AG08396 (cell line): ENCODE data around the gene TNIP2.
A peak's percentile ranks its signal among the peaks of the same experiment; 100 is the strongest.

Experiments used
- DNase-seq: peaks from one replicate; pipeline ENCODE4 v3.0.0; 2012; ENCODE audit warnings: low spot score, mixed read lengths

The TNIP2 gene

GRCh38 chr4:2715426-2715825 is 40.7 kb downstream of the TNIP2 start:
- no peak for DNase-seq

DNA sequence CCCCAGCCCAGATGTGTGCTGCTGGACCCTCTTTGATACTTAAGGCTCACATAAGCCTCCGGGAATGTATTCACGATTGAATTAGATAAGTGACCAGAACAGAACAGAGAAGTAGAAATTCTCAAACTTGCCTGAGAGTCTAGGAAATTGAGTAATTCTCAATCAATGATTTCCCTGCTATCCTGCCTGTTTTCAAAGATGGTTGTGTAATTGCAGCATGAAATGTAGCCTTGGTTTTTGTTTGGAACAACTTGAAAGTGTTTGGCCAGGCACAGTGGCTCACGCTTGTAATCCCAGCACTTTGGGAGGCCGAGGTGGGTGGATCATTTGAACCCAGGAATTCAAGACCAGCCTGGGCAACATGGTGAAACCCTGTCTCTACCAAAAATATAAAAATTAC is 41.2 kb downstream of the TNIP2 start:
- DNase-seq, result no peak

DNA sequence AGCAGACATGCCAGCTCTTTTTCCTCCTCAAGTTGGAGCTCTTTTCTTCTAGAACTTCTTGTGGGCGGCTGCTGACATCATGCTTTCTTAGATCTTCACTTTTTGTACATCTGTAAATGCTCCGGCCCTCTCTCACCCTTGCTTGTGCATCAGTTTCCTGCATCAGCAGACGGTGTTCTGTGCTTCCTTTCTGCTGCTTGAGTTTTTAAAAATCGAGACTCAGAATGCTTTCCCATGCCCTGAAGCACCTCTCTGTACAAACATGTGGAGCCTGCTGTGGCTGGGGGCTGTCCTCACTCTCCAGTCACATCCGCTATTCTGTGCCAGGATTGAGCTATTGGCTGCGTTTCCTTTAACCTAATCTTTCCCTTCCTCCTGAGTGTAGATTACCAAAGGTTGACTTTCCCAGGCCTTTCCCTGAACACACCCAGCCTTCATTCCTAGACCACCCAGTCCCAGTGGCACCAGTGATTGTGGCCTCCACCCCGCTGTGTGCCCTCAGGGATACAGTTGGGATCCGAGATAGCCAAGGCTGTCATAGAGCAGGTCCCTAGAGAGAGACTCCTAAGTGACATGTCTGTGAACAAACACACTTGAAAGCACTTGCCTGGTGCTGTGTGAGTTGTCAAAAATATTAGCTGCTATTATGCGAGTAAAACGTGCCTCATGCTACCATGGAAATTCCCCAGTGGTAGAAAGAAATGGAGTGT is 41.9 kb downstream of the TNIP2 start:
- DNase-seq, result no peak

GRCh38 chr4:2713337-2713736 is 42.8 kb downstream of the TNIP2 start:
- no peak for DNase-seq

DNA sequence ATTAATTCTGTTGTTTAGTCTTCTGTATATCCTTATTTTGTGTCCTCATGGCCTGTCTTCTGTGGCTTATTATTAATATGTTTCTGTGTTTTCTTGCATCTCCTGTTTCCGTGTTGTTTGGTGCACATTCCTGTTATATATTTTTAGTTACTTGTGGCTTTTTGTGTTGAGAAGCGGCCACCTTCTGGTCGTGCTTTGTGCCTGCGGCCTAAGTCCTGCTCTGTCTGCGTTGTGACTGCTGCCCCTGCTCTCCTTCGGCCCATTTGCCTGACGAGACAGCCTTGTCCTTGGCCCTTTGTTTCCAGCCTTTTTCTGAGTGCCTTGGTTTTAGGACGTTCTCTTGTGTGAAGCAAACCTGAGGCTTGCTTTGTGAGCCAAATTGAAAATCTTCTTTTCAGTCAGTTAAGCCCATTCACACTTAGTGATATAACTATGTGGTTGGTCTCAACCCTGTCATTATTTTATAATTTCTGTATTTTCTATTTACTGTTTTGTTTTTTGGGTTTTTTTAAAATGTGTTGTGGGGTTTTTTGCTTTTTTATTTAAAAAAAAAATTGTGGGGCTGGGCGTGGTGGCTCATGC is 43.8 kb downstream of the TNIP2 start:
- peak; percentile 4 for DNase-seq

- no peak for DNase-seq
These were observed 53.4 kb downstream of the TNIP2 start for GRCh38 chr4:2702770-2703169.

GRCh38 chr4:2702361-2702760 is 53.8 kb downstream of the TNIP2 start:
- DNase-seq, result no peak

- peak; percentile 2 for DNase-seq
These were observed 56.1 kb downstream of the TNIP2 start for GRCh38 chr4:2700031-2700430.

- DNase-seq, result no peak
These were observed 56.6 kb downstream of the TNIP2 start for GRCh38 chr4:2699534-2699933.

- DNase-seq, result no peak
These were observed 57.1 kb downstream of the TNIP2 start for GRCh38 chr4:2698951-2699505.

GRCh38 chr4:2698504-2698903 is 57.6 kb downstream of the TNIP2 start:
- DNase-seq, result peak; percentile 3

- DNase-seq, result peak; percentile 3
These were observed 58.1 kb downstream of the TNIP2 start for GRCh38 chr4:2697995-2698414.

DNA sequence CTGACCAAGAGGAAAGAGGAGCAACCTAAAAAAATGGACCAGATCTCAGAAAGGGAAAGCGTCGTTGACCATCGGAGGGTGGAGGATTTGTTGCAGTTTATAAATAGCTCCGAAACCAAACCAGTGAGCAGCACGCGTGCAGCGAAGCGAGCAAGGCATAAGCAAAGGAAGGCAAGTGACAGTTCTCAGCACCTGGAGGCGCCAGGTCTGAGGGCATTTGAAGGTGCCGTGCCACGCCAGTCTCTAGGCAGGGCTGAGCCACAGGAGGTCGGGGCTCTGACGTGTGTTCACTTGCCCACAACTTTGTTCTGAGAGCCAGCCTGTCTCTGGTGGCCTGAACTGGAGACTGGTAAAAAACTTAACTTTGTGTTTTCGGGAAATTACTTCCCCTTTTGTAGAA is 59.7 kb downstream of the TNIP2 start:
- peak; percentile 2 for DNase-seq

DNA sequence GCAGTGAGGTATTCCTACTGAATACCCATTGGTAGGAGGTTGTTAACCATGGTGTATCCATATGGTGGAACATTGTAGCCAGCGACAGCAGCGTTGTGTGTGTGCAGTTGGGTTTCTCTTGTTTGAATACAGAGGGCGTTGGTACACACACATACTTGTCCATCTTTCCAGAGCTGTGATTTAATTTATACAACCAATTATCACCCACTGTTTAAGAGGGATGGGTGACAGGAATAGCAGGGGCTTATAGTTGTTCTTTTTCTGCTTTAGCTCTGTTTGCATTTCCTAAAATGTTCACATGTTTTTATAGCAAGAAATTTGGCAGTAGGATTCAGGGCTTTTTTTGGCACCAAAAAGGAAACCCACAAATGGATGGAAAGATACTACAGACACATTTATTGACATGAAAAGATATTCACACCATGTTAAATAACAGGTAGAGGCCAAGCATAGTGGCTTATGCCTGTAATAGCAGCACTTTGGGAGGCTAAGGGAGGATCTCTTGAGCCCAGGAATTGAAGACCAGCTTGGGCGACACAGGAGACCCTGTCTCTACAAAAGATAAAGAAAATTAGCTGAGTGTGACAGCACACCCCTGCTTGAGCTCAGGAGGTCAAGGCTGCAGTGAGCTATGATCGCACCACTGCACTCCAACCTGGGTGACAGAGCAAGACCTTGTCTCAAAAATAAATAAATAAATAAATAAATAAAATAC is 60.6 kb downstream of the TNIP2 start:
- DNase-seq, result peak; percentile 1

GRCh38 chr4:2694691-2695090 is 61.4 kb downstream of the TNIP2 start:
- peak; percentile 2 for DNase-seq

DNA sequence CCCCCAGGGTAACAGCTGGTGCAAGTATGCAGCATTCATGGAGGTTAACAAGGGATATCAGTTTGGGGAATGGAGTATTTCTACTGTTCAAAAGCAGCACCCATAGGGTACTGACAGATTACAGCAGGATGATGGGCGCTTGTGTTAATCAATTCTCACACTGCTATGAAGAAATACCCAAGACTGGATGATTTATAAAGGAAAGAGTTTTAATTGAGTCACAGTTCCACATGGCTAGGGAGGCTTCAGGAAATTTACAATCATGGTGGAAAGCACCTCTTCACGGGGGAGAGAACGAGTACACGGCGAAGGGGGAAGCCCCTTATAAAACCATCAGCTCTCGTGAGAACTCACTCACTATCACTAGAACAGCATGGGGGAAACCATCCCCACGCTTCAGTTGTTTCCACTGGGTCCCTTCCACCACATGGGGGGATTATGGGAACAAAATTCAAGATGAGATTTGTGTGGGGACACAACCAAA is 64.1 kb downstream of the TNIP2 start:
- no peak for DNase-seq
